Ishikawa (cell line): ENCODE results near the gene KCNJ4.

Experiments used
- EP300 ChIP-seq: IDR thresholded peaks from 2 replicates; pipeline ENCODE4 v1.6.1; 2012; ENCODE audit warnings: borderline replicate concordance
- RAD21 ChIP-seq: IDR thresholded peaks from 2 replicates; pipeline ENCODE4 v1.6.1; 2012; ENCODE audit warnings: low read depth
- REST ChIP-seq: IDR thresholded peaks from 2 replicates; pipeline ENCODE4 v1.6.1; 2012; ENCODE audit warnings: low read depth, mild to moderate bottlenecking
- TAF1 ChIP-seq: IDR thresholded peaks from 2 replicates; pipeline ENCODE4 v1.6.1; 2012; ENCODE audit warnings: low read depth, mild to moderate bottlenecking

- TF ChIP-seq RAD21 (no peak), TAF1 (no peak), REST (no peak), EP300 (no peak)
Measured at GRCh38 chr22:38426628-38427027, 28.4 kb downstream of the KCNJ4 start.
